ENCODE data around the gene TCP11L1.
"Not testable (repeated sequence)": the region's sequence is repeated elsewhere in the genome, so short reads cannot be mapped to it uniquely, and the experiment has no call there.

The TCP11L1 gene

GRCh38 chr11:33028537-33028914 lies 10.8 kb upstream of the TCP11L1 start:
- H3K36me3 ChIP-seq (replicated peaks; ENCODE audit: insufficient read depth, low read length): no peaks in the 10 kb centered on the region
- H3K27ac ChIP-seq (ENCODE audit: low read length): no peak overlapping the region
- no peak overlapping the region for H3K4me2 ChIP-seq (ENCODE audit: low read depth, low read length)

GRCh38 chr11:33029218-33029617 lies 10.2 kb upstream of the TCP11L1 start:
- H3K9me2 ChIP-seq (replicated peaks; ENCODE audit: insufficient read depth, low read length); H3K9me3 ChIP-seq (replicated peaks; ENCODE audit: insufficient read depth, low read length); H4K20me1 ChIP-seq (ENCODE audit: insufficient read depth, low read length); H3K4me2 ChIP-seq (ENCODE audit: low read depth, low read length); DNase-seq; H3K9ac ChIP-seq (ENCODE audit: low read length); H3K36me3 ChIP-seq (replicated peaks; ENCODE audit: insufficient read depth, low read length); H3K4me1 ChIP-seq (ENCODE audit: low read length); H3F3A ChIP-seq (ENCODE audit: insufficient read depth, low read length); H3K27me3 ChIP-seq (replicated peaks; ENCODE audit: insufficient read depth, low read length); H3K4me3 ChIP-seq (ENCODE audit: low read length); H3K79me2 ChIP-seq (ENCODE audit: low read length); H2AFZ ChIP-seq (ENCODE audit: low read length); H3K27ac ChIP-seq (ENCODE audit: low read length): not testable (repeated sequence)

More at GRCh38 chr11:33028537-33028914, 10.8 kb upstream of the TCP11L1 start:
- DNase-seq: no peak
- no peaks in the 10 kb centered on the region for H3K9me3 ChIP-seq (replicated peaks; ENCODE audit: insufficient read depth, low read length)
- no peaks in the 10 kb centered on the region for H3K4me1 ChIP-seq (ENCODE audit: low read length)
- TF ChIP-seq, protein P1, sequence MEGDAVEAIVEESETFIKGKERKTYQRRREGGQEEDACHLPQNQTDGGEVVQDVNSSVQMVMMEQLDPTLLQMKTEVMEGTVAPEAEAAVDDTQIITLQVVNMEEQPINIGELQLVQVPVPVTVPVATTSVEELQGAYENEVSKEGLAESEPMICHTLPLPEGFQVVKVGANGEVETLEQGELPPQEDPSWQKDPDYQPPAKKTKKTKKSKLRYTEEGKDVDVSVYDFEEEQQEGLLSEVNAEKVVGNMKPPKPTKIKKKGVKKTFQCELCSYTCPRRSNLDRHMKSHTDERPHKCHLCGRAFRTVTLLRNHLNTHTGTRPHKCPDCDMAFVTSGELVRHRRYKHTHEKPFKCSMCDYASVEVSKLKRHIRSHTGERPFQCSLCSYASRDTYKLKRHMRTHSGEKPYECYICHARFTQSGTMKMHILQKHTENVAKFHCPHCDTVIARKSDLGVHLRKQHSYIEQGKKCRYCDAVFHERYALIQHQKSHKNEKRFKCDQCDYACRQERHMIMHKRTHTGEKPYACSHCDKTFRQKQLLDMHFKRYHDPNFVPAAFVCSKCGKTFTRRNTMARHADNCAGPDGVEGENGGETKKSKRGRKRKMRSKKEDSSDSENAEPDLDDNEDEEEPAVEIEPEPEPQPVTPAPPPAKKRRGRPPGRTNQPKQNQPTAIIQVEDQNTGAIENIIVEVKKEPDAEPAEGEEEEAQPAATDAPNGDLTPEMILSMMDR (IDR thresholded peaks at IDR 0.05; ENCODE audit: low read length): no peak
- no peak for TF ChIP-seq EZH2phosphoT487 (IDR thresholded peaks at IDR 0.05; ENCODE audit: low read length)
- no peak for TF ChIP-seq EZH2 (optimal IDR thresholded peaks at IDR 0.05; ENCODE audit: low read depth, low read length)
- H3K27me3 ChIP-seq (replicated peaks; ENCODE audit: insufficient read depth, low read length): no peaks in the 10 kb centered on the region
- no peaks in the 10 kb centered on the region for H3K9me2 ChIP-seq (replicated peaks; ENCODE audit: insufficient read depth, low read length)
- H3K9ac ChIP-seq (ENCODE audit: low read length): no peak overlapping the region
- no peaks in the 10 kb centered on the region for H3K79me2 ChIP-seq (ENCODE audit: low read length)
- no peaks in the 10 kb centered on the region for H3F3A ChIP-seq (ENCODE audit: insufficient read depth, low read length)
- H2AFZ ChIP-seq (ENCODE audit: low read length): no peak overlapping the region
- H4K20me1 ChIP-seq (ENCODE audit: insufficient read depth, low read length): no peaks in the 10 kb centered on the region
- no peak overlapping the region for H3K4me3 ChIP-seq (ENCODE audit: low read length)

DNA sequence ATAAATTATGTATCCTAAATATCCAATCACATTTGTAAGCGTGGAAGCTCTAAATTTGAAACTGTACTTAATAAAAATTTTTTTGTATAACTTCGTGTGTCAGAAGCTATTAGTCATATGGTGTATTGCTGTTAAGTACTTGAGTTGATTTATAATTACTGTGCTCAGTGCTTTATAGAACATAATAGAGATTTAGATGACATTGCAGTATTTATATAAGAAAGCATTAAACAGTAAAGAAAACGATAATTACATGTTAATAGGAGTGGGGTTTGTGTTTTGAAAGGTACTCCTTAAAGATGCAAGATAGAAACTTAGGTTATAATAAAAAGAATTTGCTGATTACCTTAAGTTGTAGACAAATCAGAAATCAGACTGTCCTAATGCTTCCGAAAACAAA lies 5.9 kb upstream of the TCP11L1 start:
- no peaks in the 10 kb centered on the region for H3F3A ChIP-seq (ENCODE audit: insufficient read depth, low read length)
- H3K27me3 ChIP-seq (replicated peaks; ENCODE audit: insufficient read depth, low read length): no peaks in the 10 kb centered on the region
- H3K9ac ChIP-seq (ENCODE audit: low read length): no peak overlapping the region
- no peaks in the 10 kb centered on the region for H3K9me2 ChIP-seq (replicated peaks; ENCODE audit: insufficient read depth, low read length)
- H3K9me3 ChIP-seq (replicated peaks; ENCODE audit: insufficient read depth, low read length): no peaks in the 10 kb centered on the region
- H3K4me2 ChIP-seq (ENCODE audit: low read depth, low read length): no peak overlapping the region
- no peaks in the 10 kb centered on the region for H3K79me2 ChIP-seq (ENCODE audit: low read length)
- H3K4me1 ChIP-seq (ENCODE audit: low read length): no peaks in the 10 kb centered on the region
- no peak overlapping the region for H3K27ac ChIP-seq (ENCODE audit: low read length)
- TF ChIP-seq EZH2 (optimal IDR thresholded peaks at IDR 0.05; ENCODE audit: low read depth, low read length): no peak
- H4K20me1 ChIP-seq (ENCODE audit: insufficient read depth, low read length): no peaks in the 10 kb centered on the region
- no peak overlapping the region for H3K4me3 ChIP-seq (ENCODE audit: low read length)
- no peak overlapping the region for H2AFZ ChIP-seq (ENCODE audit: low read length)
- no peak for DNase-seq
- no peaks in the 10 kb centered on the region for H3K36me3 ChIP-seq (replicated peaks; ENCODE audit: insufficient read depth, low read length)

DNA sequence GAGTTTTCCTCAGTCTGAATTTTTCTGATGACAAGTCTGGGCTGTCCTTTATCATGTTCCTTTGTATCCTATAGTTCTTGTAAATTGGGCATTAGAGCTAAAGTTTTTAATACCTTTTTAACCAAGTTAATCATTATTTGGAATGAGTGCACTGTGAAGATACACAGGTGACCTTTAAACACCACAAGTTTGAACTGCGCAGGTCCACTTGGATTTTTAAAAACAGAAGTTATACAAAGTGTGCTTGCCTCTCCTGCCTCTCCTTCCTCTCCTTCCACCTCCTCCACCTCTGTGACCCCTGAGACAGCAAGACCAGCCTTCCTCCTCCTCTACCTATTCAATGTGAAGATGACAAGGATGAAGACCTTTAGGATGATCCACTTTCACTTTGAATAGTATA lies 4.4 kb upstream of the TCP11L1 start:
- Histone ChIP-seq H3K9me3 (replicated peaks; ENCODE audit: insufficient read depth, low read length) (no peaks in the 10 kb centered on the region), H3K4me1 (ENCODE audit: low read length) (no peaks in the 10 kb centered on the region), H3K4me2 (ENCODE audit: low read depth, low read length) (no peak overlapping the region), H3K79me2 (ENCODE audit: low read length) (no peaks in the 10 kb centered on the region), H3F3A (ENCODE audit: insufficient read depth, low read length) (peaks cover 5% of the 10 kb centered on the region), H2AFZ (ENCODE audit: low read length) (no peak overlapping the region), H3K27ac (ENCODE audit: low read length) (no peak overlapping the region), H4K20me1 (ENCODE audit: insufficient read depth, low read length) (no peaks in the 10 kb centered on the region), H3K9ac (ENCODE audit: low read length) (no peak overlapping the region), H3K27me3 (replicated peaks; ENCODE audit: insufficient read depth, low read length) (no peaks in the 10 kb centered on the region), H3K9me2 (replicated peaks; ENCODE audit: insufficient read depth, low read length) (no peaks in the 10 kb centered on the region), H3K36me3 (replicated peaks; ENCODE audit: insufficient read depth, low read length) (no peaks in the 10 kb centered on the region), H3K4me3 (ENCODE audit: low read length) (no peak overlapping the region)
- DNase-seq: no peak
- TF ChIP-seq EZH2 (optimal IDR thresholded peaks at IDR 0.05; ENCODE audit: low read depth, low read length) (no peak), EZH2phosphoT487 (IDR thresholded peaks at IDR 0.05; ENCODE audit: low read length) (no peak)
- TF ChIP-seq, protein P1 (IDR thresholded peaks at IDR 0.05; ENCODE audit: low read length): no peak

Data from MM.1S (cell line).